Measurements from ENCODE around the gene CPAMD8. TPM values are rescaled to one million over a fixed set of nuclear protein-coding genes. Genes with fewer than 3 reads are reported as not detected.

CPAMD8 gene
- total RNA-seq, 1 donor from 2014 or later, result 0.26 TPM

- DNase-seq (ENCODE audit: low read depth, low spot score), result no peak
Measured at GRCh38 chr19:16849168-16849567, 177.4 kb downstream of the CPAMD8 start.

GRCh38 chr19:16847430-16847829 lies 179.2 kb downstream of the CPAMD8 start:
- no peak for DNase-seq (ENCODE audit: low read depth, low spot score)

- DNase-seq (ENCODE audit: low read depth, low spot score), result no peak
Measured at GRCh38 chr19:16846901-16847300, 179.7 kb downstream of the CPAMD8 start.

Other genes starting within 250 kb of the CPAMD8 start
- 28.3 and 30.2 TPM in 2 replicates for gene SIN3B, start 197.4 kb downstream of the CPAMD8 start, total RNA-seq
- gene F2RL3, start 137.8 kb downstream of the CPAMD8 start, total RNA-seq, result 0.71 and 1.4 TPM in 2 replicates
- 5.0 and 7.8 TPM in 2 replicates for gene HAUS8, start 48.6 kb upstream of the CPAMD8 start, total RNA-seq
- gene MYO9B, start 49.0 kb upstream of the CPAMD8 start, total RNA-seq, result 48.1 and 55.4 TPM in 2 replicates
- gene USE1, start 188.5 kb upstream of the CPAMD8 start, total RNA-seq, result 19.1 and 19.3 TPM in 2 replicates
- gene OCEL1, start 199.4 kb upstream of the CPAMD8 start, total RNA-seq, result 2.3 and 3.4 TPM in 2 replicates
- gene NR2F6, start 219.1 kb upstream of the CPAMD8 start, total RNA-seq, result 40.4 and 45.7 TPM in 2 replicates
- gene USHBP1, start 237.9 kb upstream of the CPAMD8 start, total RNA-seq, result 5.0 and 5.7 TPM in 2 replicates
- gene BABAM1, start 240.6 kb upstream of the CPAMD8 start, total RNA-seq, result 126 and 150 TPM in 2 replicates

Data from pulmonary artery endothelial cell (primary cell).